CD4-positive, alpha-beta T cell treated with Interleukin-6 at 100 ng/mL for 8 hours (primary cell): ENCODE measurements around the gene FGB.
"Not testable (repeated sequence)": the region's sequence is repeated elsewhere in the genome, so short reads cannot be mapped to it uniquely, and the experiment has no call there.

Experiments
- DNase-seq: peaks from one replicate; pipeline ENCODE4 v3.0.0-alpha.2; 2020; ENCODE audit warnings: mixed read lengths, low spot score

FGB gene

DNA sequence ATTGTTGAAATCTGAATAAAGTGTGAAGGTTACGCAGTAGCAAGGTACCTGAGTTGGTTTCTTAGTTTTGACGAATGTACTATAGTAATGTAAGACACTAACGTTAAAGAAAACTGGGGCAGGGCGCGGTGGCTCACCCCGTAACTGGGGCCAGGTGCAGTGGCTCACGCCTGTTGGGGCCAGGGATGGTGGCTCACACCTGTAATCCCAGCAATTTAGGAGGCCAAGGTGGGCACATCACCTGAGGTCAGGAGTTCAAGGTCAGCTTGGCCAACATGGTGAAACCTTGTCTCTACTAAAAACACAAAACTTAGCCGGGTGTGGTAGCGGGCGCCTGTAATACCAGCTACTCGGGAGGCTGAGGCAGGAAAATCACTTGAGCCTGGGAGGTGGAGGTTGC lies 34.5 kb downstream of the FGB start:
- not testable (repeated sequence) for DNase-seq

DNA sequence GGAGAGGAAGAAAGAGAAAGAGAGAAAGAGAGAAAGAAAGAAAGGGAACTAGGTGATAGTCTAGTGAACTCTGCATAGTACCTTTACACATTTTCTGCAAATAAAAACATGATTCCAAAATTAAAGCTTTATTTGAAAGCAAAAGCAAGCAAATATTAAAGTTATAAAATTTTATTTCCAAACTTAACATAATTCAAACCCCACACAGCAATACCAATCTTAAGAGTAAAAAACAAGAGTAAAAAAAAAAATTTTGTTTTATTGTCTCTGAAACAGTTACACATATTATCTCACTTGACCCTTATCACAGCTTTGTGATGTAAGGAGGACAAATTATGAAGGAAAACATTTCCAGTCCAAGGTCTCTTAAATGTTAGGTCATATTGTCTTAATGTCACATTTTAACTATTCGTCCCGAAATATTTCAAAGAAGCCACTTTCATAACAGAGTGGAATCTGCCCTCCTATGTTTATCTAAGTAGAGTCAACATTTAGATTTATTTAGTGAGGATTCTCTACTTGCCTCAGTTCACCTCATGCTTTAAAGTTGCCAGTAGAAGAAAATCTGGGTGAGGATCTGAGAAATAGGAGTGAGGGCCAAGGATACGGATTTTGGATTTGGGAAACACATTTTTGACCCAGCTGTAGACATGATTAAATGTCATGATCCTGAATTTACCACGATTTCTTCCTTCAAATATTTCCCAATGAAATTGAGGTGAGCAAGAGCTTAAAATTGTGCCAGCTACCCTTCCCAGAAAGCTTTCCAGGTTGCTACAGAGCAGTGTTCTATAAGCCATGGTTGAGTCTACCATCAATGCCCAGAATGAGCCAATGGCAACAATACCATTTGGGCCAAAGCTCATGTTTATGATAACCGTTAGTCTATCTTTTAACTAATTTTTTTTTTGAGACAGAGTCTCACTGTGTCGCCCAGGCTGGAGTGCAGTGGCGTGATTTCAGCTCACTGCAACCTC lies 35.3 kb downstream of the FGB start:
- DNase-seq: no peak

DNA sequence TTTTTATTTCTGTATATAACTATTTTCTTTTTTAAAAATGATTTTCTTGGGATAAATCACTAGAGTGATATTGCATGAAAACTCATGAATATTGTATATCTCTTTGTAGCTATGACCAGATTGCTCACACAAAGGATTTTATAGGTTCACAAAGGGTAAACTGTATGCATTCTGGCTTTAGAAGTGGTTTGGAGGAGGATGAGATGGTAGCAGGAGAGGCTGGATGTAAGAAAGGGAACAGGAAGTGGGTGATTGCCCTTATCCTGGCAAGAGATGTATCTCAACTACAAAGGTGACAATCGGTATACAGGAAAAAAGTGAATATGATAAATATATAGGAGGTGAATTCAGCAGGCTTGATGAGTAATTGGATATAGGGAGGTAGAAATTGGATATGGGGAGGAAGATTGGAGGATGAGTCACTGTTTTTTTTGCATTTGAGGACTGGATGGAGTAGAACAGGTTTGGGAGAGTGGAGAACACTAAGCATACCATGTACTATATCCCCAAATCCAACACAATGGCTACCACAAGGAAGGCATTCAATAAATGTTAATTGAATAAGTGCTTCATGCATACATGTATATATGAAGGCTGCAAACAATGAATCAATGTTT lies 39.7 kb downstream of the FGB start:
- no peak for DNase-seq

DNA sequence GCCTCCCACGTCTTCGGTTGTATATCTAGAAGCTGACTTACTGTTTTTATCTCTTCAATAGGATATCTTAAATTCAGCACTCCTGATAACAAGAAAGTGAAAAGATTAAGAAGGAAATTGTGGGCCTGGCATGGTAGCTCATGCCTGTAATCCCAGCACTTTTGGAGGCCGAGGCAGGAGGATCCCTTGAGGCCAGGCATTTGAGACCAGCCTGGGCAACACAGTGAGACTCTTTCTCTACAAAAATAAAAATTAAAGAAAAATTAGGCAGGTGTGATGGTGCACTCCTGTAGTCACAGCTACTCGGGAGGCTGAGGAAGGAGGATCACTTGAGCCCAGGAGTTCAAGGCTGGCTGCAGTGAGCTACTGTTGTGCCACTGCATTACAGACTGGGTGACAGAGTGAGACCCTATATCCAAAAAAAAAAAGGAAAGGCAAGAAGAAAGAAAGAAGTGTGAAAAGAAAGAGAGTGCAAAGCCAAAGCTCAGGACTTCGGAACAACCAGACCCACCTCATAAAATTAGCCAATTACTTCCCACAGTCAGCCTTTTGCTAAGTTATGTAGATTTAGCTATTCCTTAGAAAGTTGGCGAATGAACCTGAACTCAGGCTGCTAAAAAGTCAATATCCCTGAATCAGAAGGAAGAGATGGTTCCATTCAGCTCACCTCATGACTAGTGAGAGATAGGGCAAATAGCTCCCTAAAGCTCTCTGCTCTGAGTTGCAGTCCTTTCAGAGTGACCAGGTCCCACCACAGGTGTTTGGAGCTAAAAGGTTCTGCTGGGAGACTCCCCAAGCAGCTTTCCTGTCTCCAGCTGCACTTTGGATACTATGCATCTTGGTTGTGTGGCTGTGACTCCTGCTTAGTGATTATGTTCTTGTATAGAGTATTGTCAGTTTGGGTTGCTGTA lies 40.5 kb downstream of the FGB start:
- no peak for DNase-seq

DNA sequence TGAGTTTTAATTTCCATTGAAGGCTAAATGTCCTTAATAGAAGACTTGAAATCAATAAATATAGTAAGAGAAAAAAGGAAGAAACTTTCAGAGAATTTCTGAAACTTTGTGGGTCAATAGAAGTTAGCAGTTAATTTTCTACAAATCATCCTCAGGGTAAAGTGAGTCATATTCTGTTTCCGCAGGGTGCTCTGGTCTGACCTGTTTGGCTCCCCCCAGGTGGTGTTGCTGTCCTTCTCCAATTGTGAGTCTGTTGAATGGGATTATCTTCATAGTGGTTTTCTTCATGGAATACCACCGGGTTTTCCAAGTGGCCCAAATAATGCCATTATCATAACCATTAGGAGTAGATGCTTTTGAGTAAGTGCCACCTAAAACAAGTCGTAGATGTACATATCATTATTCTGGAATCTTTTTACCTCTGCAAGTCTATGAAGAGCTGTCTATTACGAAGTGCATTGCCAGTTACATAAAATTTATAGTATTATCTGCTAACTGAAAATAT lies 41.9 kb downstream of the FGB start:
- no peak for DNase-seq

DNA sequence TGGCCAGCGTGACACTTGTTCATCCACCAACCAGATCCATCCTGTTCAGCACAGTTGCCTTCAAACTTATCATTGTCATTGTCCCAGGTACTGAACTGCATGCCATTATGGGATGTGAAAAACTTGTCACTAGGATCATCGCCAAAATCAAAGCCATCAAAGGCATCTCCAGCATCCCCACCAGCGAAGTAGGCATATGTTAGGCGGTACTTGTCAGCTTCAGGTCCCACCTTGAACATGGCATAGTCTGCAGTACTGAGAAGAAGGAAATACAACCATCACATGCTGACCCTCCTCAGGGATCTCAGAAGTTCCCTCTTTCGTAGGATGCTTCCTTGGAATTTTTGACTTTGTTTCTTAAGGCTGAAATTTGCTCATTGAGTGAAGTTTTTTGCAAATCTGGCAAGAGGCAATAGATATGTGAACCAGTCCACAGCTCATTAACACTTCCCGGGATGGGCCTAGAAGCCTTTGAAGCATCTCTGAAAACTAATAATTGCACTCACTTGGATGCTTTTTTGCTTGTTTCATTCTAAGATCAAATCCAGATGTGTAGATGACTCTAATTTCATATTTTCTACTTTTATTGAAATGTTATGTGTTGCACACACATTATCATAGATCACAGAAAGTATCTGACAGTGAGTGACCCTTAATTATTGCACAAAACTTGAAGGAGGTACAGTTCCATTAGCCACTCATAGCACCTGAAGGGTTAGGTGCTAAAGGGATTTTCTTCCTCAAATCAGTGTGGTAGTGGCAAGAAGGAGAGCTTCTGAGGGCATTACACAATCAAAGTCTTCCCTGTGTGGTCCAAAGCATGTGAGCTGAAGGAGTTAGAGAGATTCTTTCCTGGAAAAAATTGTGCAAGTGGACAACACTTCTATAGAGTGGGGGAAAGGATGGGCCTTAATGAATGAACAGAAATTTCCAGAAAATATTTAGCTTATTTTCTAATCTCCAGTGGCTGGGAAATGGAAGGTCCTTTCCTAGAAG lies 44.2 kb downstream of the FGB start:
- DNase-seq: no peak

DNA sequence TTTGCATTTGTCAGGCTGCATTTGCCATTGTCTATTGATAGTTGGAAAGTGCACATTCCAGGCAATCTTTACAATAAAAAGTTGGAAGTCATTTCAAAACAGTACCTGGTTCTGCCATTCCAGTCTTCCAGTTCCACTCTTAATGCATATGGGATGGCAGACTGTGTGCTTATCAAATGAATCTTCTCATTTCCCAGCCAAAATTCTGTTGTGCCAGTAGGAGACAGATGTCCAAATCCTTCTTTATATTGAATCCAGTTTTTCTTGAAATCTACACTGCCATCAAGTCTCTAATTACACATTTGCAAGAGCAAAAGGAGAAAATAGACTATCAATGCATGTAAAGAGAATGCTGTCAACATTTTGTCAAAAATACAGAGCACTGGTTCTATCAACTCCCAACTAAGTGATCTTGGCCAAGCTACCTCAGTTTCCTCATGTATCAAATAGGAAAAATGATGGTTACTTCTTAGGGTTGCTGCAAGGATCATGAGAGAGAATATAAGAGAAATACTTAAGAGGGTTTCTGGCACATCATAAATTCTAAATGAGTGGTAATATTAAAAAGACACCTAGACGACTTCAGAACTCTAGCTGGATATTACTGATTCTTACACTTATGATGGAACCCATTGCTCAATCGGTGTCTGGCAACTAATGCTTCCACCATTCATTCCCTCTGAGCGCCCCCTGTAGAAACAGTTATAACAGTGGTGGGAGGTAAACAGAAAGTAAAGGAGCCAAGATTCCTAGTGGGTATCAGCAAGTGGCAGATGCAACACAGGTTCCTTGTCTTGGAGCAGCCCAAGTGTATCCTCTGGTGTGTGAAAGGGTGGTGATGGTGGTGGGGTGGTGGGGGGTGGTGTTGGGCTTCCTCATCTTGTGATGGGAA lies 45.8 kb downstream of the FGB start:
- DNase-seq: no peak

DNA sequence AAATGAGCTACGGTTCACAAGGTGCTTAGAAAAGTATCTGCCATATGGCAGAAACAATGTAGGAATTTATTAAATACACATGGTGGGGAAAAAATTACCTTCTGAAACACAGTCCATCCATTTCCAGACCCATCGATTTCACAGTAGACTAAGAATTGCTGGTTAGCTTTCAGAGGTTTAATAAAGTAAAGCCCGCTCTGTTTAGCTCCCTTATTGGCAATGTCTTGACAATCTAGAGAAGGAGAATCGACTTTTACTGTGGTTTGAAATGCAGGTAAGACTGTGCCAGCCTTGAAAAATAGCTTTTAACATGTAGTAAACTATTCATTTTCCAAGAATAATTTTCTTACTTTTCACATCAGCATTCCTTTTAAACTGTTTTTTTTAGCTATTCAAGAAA lies 46.7 kb downstream of the FGB start:
- DNase-seq: no peak

DNA sequence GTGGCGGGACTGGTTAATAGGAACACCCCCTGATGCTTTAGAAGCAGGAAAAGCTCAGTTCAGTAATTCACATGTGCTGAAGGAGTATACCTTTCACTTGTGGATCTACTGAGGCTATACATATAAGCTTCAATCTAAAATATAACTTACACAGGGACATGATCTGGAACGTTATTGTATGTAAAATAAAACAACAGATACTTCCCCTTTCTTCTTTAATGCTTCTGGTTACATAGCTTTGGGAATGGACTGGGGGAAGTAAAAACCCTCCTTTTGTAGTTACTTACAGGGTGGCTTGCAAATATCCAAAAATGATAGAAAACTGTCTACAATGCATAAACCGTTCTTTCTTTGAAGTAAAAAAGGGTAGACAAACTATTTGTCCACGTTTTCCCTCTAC lies 47.8 kb downstream of the FGB start:
- DNase-seq: no peak

DNA sequence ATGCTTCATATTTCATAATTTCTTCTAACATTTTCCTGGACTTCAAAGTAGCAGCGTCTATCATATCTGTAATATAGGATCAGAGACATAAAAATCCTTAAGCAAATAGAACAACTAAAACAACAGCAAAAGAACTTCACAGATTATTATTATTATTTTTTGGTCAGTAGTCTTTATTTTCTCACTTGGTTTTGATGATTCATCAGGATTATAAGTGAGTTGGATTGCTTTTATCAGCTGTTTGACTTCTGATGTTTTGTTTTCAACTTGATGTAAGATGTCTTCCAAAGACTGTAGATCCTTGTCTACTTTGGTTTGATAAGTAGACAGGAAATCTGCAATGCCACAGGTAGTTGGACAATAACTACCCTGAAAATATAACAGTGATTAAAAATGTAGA lies 49.0 kb downstream of the FGB start:
- no peak for DNase-seq

DNA sequence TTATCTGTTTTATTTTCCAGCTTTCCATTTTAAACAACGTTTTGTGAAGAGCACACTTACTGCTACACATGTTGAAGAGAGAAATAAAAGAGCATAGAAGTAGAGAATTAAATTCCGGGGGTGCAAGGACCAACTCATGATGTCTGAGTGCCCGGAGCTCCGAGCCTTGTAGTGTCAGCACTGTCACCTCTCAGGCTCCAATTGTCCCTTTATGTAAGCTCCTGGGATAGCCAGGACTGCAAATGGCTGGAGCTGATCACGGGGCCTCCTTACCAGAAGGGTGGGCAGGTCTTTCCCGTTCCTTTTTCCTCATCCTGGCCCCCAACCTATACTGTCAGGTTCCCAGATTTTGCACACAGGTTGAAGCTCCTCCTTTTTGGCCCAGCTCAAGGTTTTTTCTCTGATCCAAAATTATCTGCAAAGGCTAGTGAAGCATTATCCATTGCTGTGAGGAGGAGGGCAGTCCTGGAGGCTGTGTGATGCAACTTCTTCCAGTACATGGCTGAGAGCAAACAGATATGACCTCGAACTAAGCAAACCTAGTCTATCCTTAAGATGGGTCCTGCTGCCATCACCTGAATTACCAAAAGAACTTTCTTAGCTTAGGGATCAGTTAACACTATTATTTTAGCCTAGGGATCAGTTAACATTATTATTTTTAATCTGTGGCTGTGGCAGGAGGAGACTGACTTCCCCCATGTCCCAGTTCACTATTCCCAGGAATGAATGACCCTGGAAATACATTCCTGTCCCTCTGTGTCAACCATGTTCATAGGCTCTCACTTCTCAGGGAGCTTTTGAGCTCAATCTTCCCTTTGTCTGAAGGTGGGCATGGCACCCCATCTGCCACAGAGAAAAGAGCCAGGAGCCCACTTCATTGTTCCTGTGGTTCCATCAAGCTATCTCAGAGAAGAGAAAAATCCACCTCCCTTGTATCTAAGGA lies 49.9 kb downstream of the FGB start, which contains the start of gene FGG:
FGG (minus strand) TSS at position 185 of the 943 bp plus-strand sequence; CDS start at position 138, 47 bp downstream.
- DNase-seq: no peak

DNA sequence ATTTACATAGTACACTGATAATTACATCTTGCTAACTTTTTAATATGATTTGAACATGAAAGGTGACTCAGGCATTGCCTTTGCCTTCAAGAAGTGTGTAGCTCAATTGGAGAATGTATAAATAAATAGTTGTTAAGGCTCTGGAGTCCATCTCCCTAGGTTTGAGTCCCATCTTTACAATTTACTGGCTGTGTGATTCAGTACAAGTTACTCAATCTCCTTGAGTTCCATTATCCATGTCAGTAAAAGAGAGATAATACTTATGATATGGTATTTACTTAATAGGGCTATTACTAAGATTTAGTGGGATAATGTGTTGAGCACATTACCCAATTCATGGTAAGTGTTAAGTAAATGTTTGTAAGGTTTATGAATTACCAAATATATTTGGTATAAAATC lies 51.5 kb downstream of the FGB start:
- DNase-seq: no peak

DNA sequence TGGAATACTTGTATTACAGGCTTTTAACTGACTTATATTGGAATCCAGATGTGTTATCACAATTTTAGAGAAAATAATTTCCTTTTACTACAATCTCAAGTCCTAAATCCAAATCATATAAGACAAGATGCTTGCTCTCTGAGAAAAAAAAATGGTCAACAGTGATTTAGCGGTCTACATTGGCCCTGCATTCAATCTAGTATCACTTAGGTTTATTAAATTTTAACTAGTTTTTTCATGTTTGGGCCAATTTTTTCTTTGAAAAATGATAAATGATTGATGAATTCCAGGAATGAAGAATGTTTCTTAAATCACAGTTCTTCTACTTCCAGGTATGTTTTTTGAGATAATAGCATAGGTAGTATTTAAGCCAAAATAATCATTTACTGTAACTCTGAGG lies 52.4 kb downstream of the FGB start:
- no peak for DNase-seq

DNA sequence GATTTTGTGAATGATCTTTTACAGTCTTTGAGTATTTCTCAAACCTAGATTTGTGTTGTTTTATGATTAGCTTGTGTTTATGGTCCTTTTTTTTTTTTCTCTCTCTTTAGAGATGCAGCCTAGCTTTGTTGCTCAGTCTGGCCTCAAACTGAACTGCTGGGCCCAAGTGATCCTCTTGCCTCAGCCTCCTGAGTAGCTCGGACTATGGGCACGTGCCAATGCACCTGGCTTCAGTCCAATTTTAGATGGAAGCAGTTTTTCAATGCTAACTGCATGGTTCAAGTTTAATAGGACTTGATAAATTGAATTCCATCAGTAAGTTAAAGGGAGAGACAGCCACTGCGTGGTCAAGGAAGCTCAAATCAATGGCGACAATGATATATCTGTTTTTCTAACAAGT lies 53.5 kb downstream of the FGB start:
- no peak for DNase-seq

DNA sequence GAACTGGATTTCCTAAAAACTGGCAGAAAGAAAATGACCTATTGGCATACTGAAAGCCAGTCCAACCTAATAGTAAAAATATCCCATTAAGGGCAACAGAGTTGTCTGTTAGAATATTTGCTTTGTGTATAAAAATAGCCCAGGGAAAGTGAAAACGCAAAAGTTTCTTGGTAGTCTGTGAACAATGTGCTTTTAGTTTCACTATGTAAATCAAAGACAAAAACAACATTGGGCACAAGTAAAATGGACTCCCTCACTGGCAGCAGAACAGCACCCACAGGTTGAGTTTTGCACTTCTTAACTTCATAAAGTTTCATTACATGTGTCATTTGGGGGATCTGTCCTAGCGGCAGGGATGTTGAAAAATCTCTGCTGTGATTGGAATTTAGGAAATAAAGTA lies 53.9 kb downstream of the FGB start:
- DNase-seq: no peak

DNA sequence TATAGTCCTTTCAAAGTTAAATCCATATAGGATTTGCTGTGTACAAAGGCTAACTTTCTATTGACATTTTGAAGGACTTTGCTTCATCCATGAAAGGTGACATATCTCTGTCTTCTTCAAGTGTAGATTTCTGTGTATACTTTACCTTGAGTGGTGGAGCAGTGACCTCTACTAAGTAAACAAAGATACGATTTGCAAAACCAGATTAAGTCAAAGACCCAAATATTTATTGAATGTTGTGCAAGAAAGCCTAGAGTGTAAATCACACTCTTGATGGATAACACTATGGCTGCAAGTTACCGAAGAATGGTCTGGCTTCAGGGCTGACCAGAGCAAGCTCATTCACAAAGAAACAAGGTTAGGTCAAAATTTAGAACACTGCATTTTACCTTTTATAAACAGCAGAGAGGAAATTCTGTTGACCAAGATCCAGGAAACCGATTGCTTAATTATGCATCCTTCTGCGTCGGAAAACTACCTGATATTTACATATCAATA lies 55.1 kb downstream of the FGB start:
- DNase-seq: no peak

DNA sequence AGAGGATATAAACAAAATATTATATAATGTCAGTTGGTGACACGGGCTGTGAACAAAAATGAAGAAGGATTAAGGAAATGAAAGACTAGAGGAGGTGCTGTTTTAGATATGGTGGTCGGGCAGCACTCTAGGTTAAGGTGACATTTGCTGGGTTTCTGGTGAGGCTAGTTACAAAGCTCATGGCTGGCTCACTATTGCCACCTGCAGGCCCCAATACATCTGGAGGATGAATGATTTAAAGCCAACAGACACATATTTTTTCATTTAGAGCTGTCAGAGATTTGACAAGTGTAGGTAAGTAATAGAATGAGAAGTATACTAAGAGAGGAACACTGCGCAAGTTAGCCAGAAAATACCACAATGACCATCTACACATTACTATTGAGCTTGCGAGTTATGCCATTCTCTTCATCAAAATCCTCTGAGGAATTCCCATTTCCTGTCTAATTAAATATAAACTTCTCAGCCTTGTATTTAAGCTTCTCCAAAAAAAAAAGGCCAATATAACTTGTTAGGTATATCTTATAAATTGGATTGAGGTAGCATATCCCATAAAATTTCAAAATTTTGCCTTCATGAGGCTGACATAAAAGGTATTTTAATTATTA lies 56.0 kb downstream of the FGB start:
- DNase-seq: peak; percentile 18

DNA sequence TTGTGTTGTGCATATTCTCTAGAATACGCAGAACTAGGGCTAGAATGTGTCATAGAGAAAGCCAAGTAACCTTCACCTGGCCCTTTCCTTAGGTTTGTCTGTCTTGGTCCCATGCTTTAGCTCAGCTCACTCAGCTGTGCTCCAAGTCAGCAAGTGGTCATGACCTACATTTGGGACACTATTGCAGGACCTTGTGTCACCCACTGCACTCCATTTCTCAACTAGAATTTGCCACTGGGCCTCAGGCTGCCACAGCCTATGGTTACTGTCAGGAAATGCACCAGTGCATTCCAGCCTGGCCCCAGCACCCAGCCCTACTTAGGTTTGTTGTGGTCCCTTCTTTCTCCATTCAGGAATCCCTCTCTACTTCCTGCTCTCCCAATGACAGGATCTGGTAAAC lies 57.3 kb downstream of the FGB start:
- DNase-seq: no peak
